H1 (cell line): ENCODE measurements around the gene ALG14. TPM values are rescaled to one million over a fixed set of nuclear protein-coding genes. Genes with fewer than 3 reads are reported as not detected.
"Not testable (repeated sequence)": the region's sequence is repeated elsewhere in the genome, so short reads cannot be mapped to it uniquely, and the experiment has no call there.

ENCODE experiments used
- CTCF ChIA-PET: fragments of 300-600 bp; sonication (Branson Sonifier 250); formaldehyde crosslinking; loops from one replicate; lab custom pipeline; 2021; ENCODE audit not compliant: partially characterized antibody; lab: Charles Lee
- POLR2A ChIA-PET: fragments of 300-600 bp; sonication (Branson Sonifier 250); formaldehyde crosslinking; loops from one replicate; lab custom pipeline; 2021; ENCODE audit warnings: inconsistent platforms; ENCODE audit not compliant: partially characterized antibody; lab: Charles Lee
- DNase-seq, 2 experiments: peaks; one replicate each; pipeline versions ENCODE4 v3.0.0 to v3.0.0-alpha.2; 2010 to 2022; ENCODE audit warnings: low spot score in 2 of 2, low read depth in 1 of 2, mixed read lengths in 1 of 2
- FAIRE-seq: peaks from 2 replicates; lab custom pipeline; 2011; peaks lifted over from hg19 to GRCh38; lab: Jason Lieb, UNC
- H2AFZ ChIP-seq: 2 replicates; pipeline ENCODE4 v1.8.1; 2012; ENCODE audit warnings: low read length, inconsistent platforms
- H2AK5ac ChIP-seq: 2 replicates; pipeline ENCODE4 v1.6.1; 2013; ENCODE audit warnings: low read depth, low read length
- H2BK120ac ChIP-seq: replicated peaks from 2 replicates; pipeline ENCODE3; 2013; ENCODE audit warnings: low read depth, low read length, inconsistent platforms
- H2BK12ac ChIP-seq: 2 replicates; pipeline ENCODE4 v1.6.1; 2013; ENCODE audit warnings: low read depth, low read length
- H2BK15ac ChIP-seq: 2 replicates; pipeline ENCODE4 v1.6.1; 2013; ENCODE audit warnings: low read length
- H2BK20ac ChIP-seq: 2 replicates; pipeline ENCODE4 v1.6.1; 2013; ENCODE audit warnings: low read length
- H2BK5ac ChIP-seq: 2 replicates; pipeline ENCODE4 v1.6.1; 2013; ENCODE audit warnings: low read depth, low read length
- H3K14ac ChIP-seq: 2 replicates; pipeline ENCODE4 v1.6.1; 2013; ENCODE audit warnings: inconsistent platforms; ENCODE audit not compliant: insufficient read length
- H3K18ac ChIP-seq: 2 replicates; pipeline ENCODE4 v1.6.1; 2013; ENCODE audit warnings: low read length; ENCODE audit errors: extremely low read depth
- H3K23ac ChIP-seq: 2 replicates; pipeline ENCODE4 v1.6.1; 2013; ENCODE audit warnings: inconsistent platforms; ENCODE audit not compliant: insufficient read length
- H3K23me2 ChIP-seq: 2 replicates; pipeline ENCODE4 v1.6.1; 2013; ENCODE audit warnings: low read depth, low read length
- H3K27ac ChIP-seq: 2 replicates; pipeline ENCODE4 v1.6.1; 2011; ENCODE audit warnings: low read depth, low read length, inconsistent platforms
- H3K27me3 ChIP-seq, 4 experiments: replicated peaks in 1 of 4; 1 replicate in 1 of 4; 2 replicates in 3 of 4; pipeline versions ENCODE4 v1.6.1 to v1.8.1; 2011 to 2013; ENCODE audit warnings: low read length in 3 of 4, mild to moderate bottlenecking in 3 of 4, inconsistent platforms in 2 of 4, mixed read lengths in 2 of 4, moderate library complexity in 1 of 4; ENCODE audit not compliant: control insufficient read depth in 3 of 4, insufficient read depth in 3 of 4; ENCODE audit errors: extremely low read depth in 1 of 4
- H3K36me3 ChIP-seq, 4 experiments: 2 replicates each; pipeline versions ENCODE4 v1.6.1 to v1.8.1; 2011 to 2013; ENCODE audit warnings: mild to moderate bottlenecking in 4 of 4, low read length in 3 of 4, moderate library complexity in 2 of 4, control low read depth in 1 of 4, inconsistent platforms in 1 of 4; ENCODE audit not compliant: insufficient read depth in 4 of 4, control insufficient read depth in 2 of 4
- H3K4ac ChIP-seq: replicated peaks from 2 replicates; pipeline ENCODE3; 2013; ENCODE audit warnings: low read length, low read depth, mixed read lengths, inconsistent platforms; ENCODE audit not compliant: insufficient read length
- H3K4me1 ChIP-seq, 4 experiments: replicated peaks in 1 of 4; 1 replicate in 1 of 4; 2 replicates in 3 of 4; pipeline versions ENCODE4 v1.6.1 to v1.8.1; 2011 to 2013; ENCODE audit warnings: low read length in 3 of 4, inconsistent platforms in 2 of 4, mixed read lengths in 1 of 4; ENCODE audit not compliant: insufficient read depth in 4 of 4, control insufficient read depth in 3 of 4
- H3K4me2 ChIP-seq, 2 experiments: 2 replicates each; pipeline versions ENCODE4 v1.6.1 to v1.8.1; 2011 to 2013; ENCODE audit warnings: low read depth in 2 of 2, low read length in 2 of 2, control low read depth in 1 of 2, inconsistent platforms in 1 of 2, mild to moderate bottlenecking in 1 of 2; ENCODE audit not compliant: insufficient read depth in 1 of 2
- H3K4me3 ChIP-seq, 4 experiments: fragments of 200-600, 300-600 bp in 1 of 4; sonication (generic), shearing (Covaris generic), sonication (Bioruptor Twin) in 1 of 4; 2 replicates each; pipeline versions ENCODE4 v1.5.1 to v1.8.1; 2011 to 2016; ENCODE audit warnings: low read length in 4 of 4, low read depth in 3 of 4, control low read depth in 2 of 4, inconsistent platforms in 2 of 4, mild to moderate bottlenecking in 2 of 4, mixed read lengths in 1 of 4, moderate library complexity in 1 of 4; ENCODE audit not compliant: insufficient read depth in 2 of 4; ENCODE audit errors: extremely low read depth in 1 of 4
- H3K56ac ChIP-seq: replicated peaks from 2 replicates; pipeline ENCODE3; 2013; ENCODE audit warnings: low read depth, mild to moderate bottlenecking, mixed read lengths, low read length, inconsistent platforms; ENCODE audit not compliant: insufficient read length
- H3K79me1 ChIP-seq: 2 replicates; pipeline ENCODE4 v1.6.1; 2013; ENCODE audit warnings: low read depth, low read length, control low read depth
- H3K79me2 ChIP-seq, 2 experiments: 2 replicates each; pipeline versions ENCODE4 v1.6.1 to v1.8.1; 2012 to 2013; ENCODE audit warnings: low read length in 2 of 2, mild to moderate bottlenecking in 2 of 2, inconsistent platforms in 1 of 2; ENCODE audit not compliant: insufficient read depth in 2 of 2, control insufficient read depth in 1 of 2
- H3K9ac ChIP-seq, 4 experiments: replicated peaks in 1 of 4; 1 replicate in 1 of 4; 2 replicates in 3 of 4; pipeline versions ENCODE4 v1.6.1 to v1.8.1; 2011 to 2013; ENCODE audit warnings: low read depth in 3 of 4, low read length in 3 of 4, control low read depth in 2 of 4, mild to moderate bottlenecking in 2 of 4, moderate library complexity in 2 of 4, inconsistent platforms in 1 of 4; ENCODE audit errors: extremely low read depth in 1 of 4
- H3K9me3 ChIP-seq, 2 experiments: 2 replicates each; pipeline versions ENCODE4 v1.6.1 to v1.8.1; 2012 to 2013; ENCODE audit warnings: mild to moderate bottlenecking in 2 of 2, moderate library complexity in 2 of 2, control low read depth in 1 of 2, inconsistent platforms in 1 of 2, low read depth in 1 of 2, low read length in 1 of 2, mixed read lengths in 1 of 2; ENCODE audit not compliant: insufficient read depth in 2 of 2
- H4K20me1 ChIP-seq, 2 experiments: replicated peaks in 1 of 2; 2 replicates each; pipeline versions ENCODE3 to v1.8.1; 2011 to 2013; ENCODE audit warnings: inconsistent platforms in 2 of 2, low read length in 2 of 2, mild to moderate bottlenecking in 1 of 2; ENCODE audit not compliant: insufficient read depth in 2 of 2, control insufficient read depth in 1 of 2
- H4K5ac ChIP-seq: 2 replicates; pipeline ENCODE4 v1.6.1; 2013; ENCODE audit warnings: low read length, low read depth, mixed read lengths, inconsistent platforms; ENCODE audit not compliant: insufficient read length
- H4K8ac ChIP-seq: 2 replicates; pipeline ENCODE4 v1.8.0; 2013; ENCODE audit warnings: mild to moderate bottlenecking, moderate library complexity, low read length, inconsistent platforms; ENCODE audit not compliant: insufficient read depth; ENCODE audit errors: extremely low read depth
- H4K91ac ChIP-seq: replicated peaks from 2 replicates; pipeline ENCODE3; 2013; ENCODE audit warnings: low read length, mixed read lengths, inconsistent platforms; ENCODE audit not compliant: insufficient read length
- JUN ChIP-seq: IDR thresholded peaks from 2 replicates; pipeline ENCODE4 v1.6.1; 2011; ENCODE audit warnings: low read depth, mild to moderate bottlenecking, improper control_type of control experiment, low read length
- SAP30 ChIP-seq: fragments of 300-600 bp; sonication (generic); IDR thresholded peaks from 2 replicates; pipeline ENCODE4 v1.7.1; 2012; ENCODE audit warnings: low read length, moderate library complexity, mild to moderate bottlenecking, inconsistent platforms; ENCODE audit not compliant: insufficient read depth, insufficient replicate concordance
- ZNF274 ChIP-seq: IDR thresholded peaks from 2 replicates; pipeline ENCODE4 v1.7.0; 2012; ENCODE audit warnings: low read length, borderline replicate concordance; ENCODE audit errors: extremely low read depth
- WGBS, 2 experiments: shearing (Covaris generic) in 1 of 2; methylation state at CpG; one replicate each; pipeline versions ENCODE4 v1.1.6 to v1.1.7; 2013 to 2015; ENCODE audit warnings: low lambda C conversion rate in 2 of 2, mixed read lengths in 2 of 2, inconsistent platforms in 1 of 2, low coverage in 1 of 2, missing lambda C conversion rate in 1 of 2; ENCODE audit not compliant: insufficient replicate concordance in 2 of 2, insufficient coverage in 1 of 2, insufficient read length in 1 of 2; ENCODE audit errors: extremely low coverage in 1 of 2, missing lambda C conversion rate in 1 of 2; 5-methylcytosine and 5-hydroxymethylcytosine counted together
- polyA plus RNA-seq, 7 experiments: library from polyadenylated mRNA; depleted of rRNA in 3 of 7; stranded (reverse) in 5 of 7; unstranded in 2 of 7; fragments of >200 nt in 5 of 7; fragments of 200-250 nt in 2 of 7; gene quantifications; 1 replicate in 5 of 7; 2 replicates in 1 of 7; 4 replicates in 1 of 7; pipeline versions ENCODE4 v1.2.1 to v1.2.3, GENCODE V29; 2011 to 2013; ENCODE audit warnings: missing spikeins in 2 of 7, mixed read lengths in 2 of 7
- total RNA-seq: library from RNA; stranded (reverse); fragmentation: NEBNext Ultra II Directional; extraction: Animal tissue kit (Norgen Biotek cat#: 25700); gene quantifications from 2 replicates; pipeline ENCODE4 v1.2.1, GENCODE V29; 2021

The ALG14 gene
- total and polyA plus RNA-seq, 2 of the 8 experiments (the other 6 are each of a cell fraction or from before 2014, with no cell fraction given): 0.95 to 1.3 TPM

DNA sequence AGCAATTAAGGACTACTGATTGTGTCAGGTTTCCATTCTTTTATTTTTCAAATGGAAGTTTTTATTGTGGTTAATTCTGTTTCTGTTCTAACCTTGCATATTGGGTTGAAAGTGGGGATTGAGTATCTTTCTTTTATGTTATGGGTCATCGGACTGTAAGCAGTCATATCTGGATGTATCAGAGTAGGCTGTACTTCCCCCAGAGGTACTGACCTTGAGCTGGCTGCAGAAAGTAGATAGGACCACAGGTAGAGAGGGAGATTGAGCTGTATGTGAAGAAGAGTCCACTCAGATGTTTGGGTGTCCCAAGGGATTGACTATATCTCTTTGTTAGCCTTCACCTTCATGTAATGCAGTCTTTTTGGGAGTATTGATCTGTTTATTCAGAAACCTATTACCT lies 20.5 kb upstream of the ALG14 start:
- DNase-seq: no peak
- 42% methylated on average over 1 of the region's 1 CpG; no CpG with 5 or more reads in 1 of the 2 experiments for WGBS, 2 experiments
- no peak for FAIRE-seq
- H3K18ac ChIP-seq: no peak overlapping the region
- H3K27ac ChIP-seq: no peak overlapping the region
- POLR2A ChIA-PET: no interaction called here
- H2AK5ac ChIP-seq: no peak overlapping the region
- no peak overlapping the region for H2BK120ac ChIP-seq
- no peak overlapping the region for H3K4ac ChIP-seq
- no peak overlapping the region for H4K8ac ChIP-seq
- TF ChIP-seq JUN: no peak
- no peak for TF ChIP-seq ZNF274
- no peak for TF ChIP-seq SAP30
- H4K5ac ChIP-seq: no peak overlapping the region
- no peaks in the 10 kb centered on the region for H3K27me3 ChIP-seq
- H2BK20ac ChIP-seq: no peak overlapping the region
- no peak overlapping the region for H3K14ac ChIP-seq
- no peak overlapping the region for H3K23ac ChIP-seq
- no peak overlapping the region for H2AFZ ChIP-seq
- no peak overlapping the region for H4K91ac ChIP-seq
- no peaks in the 10 kb centered on the region for H3K79me1 ChIP-seq
- H4K20me1 ChIP-seq: no peaks in the 10 kb centered on the region
- H2BK15ac ChIP-seq: no peak overlapping the region
- H3K56ac ChIP-seq: no peak overlapping the region
- H3K36me3 ChIP-seq: no peaks in the 10 kb centered on the region
- no peak overlapping the region for H2BK12ac ChIP-seq
- H2BK5ac ChIP-seq: no peak overlapping the region
- H3K4me1 ChIP-seq: no peaks in the 10 kb centered on the region
- CTCF ChIA-PET: interaction anchor here (2.3 kb wide), 1 partner anchor 9 kb away, joined by 16 read pairs; no protein-coding TSS in a partner anchor
- no peak overlapping the region for H3K9ac ChIP-seq
- H3K79me2 ChIP-seq: no peaks in the 10 kb centered on the region
- H3K23me2 ChIP-seq: no peaks in the 10 kb centered on the region
- H3K9me3 ChIP-seq: peaks cover 0 to 2% of the 10 kb centered on the region in 2 experiments; a peak in 1 of 4 replicates
- H3K4me3 ChIP-seq: no peak overlapping the region
- H3K4me2 ChIP-seq: no peak overlapping the region

DNA sequence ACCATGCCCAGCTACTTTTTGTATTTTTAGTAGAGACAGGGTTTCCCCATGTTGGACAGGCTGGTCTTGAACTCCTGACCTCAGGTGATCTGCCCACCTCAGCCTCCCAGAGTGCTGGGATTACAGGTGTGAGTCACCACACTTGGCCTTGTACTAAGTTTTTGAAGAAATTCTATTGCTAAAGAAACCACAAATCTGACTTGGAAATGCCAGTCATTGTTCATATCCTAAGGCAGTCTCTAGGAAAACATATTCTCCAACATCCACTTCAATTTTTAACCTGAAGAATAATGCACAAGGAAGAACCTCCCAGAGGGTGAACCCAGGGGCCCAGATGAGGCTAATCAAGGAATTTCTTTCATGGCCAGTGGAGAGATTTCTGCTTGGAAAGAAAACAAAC lies 20.1 kb upstream of the ALG14 start:
- H2BK12ac ChIP-seq, CTCF ChIA-PET, H3K27me3 ChIP-seq, H4K91ac ChIP-seq, H3K79me2 ChIP-seq, H3K4me2 ChIP-seq, H4K20me1 ChIP-seq, H3K23me2 ChIP-seq, H2BK20ac ChIP-seq, H3K4me3 ChIP-seq, H3K23ac ChIP-seq, H2BK120ac ChIP-seq, H3K56ac ChIP-seq, H3K4ac ChIP-seq, FAIRE-seq, H3K18ac ChIP-seq, H4K8ac ChIP-seq, H3K36me3 ChIP-seq, H3K9me3 ChIP-seq, H3K4me1 ChIP-seq, H3K79me1 ChIP-seq, H2BK15ac ChIP-seq, H3K14ac ChIP-seq, H3K9ac ChIP-seq, H2BK5ac ChIP-seq, H4K5ac ChIP-seq, POLR2A ChIA-PET, H2AK5ac ChIP-seq, H2AFZ ChIP-seq, H3K27ac ChIP-seq, DNase-seq: not testable (repeated sequence)
